PFSK-1 (cell line): Measurements from ENCODE around the gene TOX3.

Experiments
- POLR2AphosphoS5 ChIP-seq: IDR thresholded peaks from 2 replicates; pipeline ENCODE4 v1.6.1; 2012; ENCODE audit warnings: low read depth, mild to moderate bottlenecking, control low read depth, low read length, moderate library complexity
- REST ChIP-seq, 2 experiments: IDR thresholded peaks; 2 replicates each; pipeline versions ENCODE4 v1.6.1 to v1.8.0; 2011 to 2012; ENCODE audit warnings: low read depth in 2 of 2, low read length in 2 of 2, control low read depth in 1 of 2, inconsistent platforms in 1 of 2, mild to moderate bottlenecking in 1 of 2, moderate library complexity in 1 of 2; ENCODE audit not compliant: insufficient read depth in 1 of 2
- SIN3A ChIP-seq: IDR thresholded peaks from 2 replicates; pipeline ENCODE4 v1.6.1; 2012; ENCODE audit warnings: mild to moderate bottlenecking, low read length, moderate library complexity, borderline replicate concordance; ENCODE audit not compliant: insufficient read depth

- TF ChIP-seq SIN3A (no peak), POLR2AphosphoS5 (no peak), REST (IDR thresholded peaks at IDR 0.05; ENCODE audit: insufficient read depth in 1 of 2, low read depth in 2 of 2, low read length in 2 of 2) (no peak)
Observed at GRCh38 chr16:52469775-52470174, 77.2 kb downstream of the TOX3 start.
